GM19240 (cell line): ENCODE data around the gene TMEM220.

ENCODE experiments used
- DNase-seq: peaks from one replicate; pipeline ENCODE4 v3.0.0; 2011; ENCODE audit warnings: low spot score; ENCODE audit not compliant: insufficient read length

TMEM220 gene

DNA sequence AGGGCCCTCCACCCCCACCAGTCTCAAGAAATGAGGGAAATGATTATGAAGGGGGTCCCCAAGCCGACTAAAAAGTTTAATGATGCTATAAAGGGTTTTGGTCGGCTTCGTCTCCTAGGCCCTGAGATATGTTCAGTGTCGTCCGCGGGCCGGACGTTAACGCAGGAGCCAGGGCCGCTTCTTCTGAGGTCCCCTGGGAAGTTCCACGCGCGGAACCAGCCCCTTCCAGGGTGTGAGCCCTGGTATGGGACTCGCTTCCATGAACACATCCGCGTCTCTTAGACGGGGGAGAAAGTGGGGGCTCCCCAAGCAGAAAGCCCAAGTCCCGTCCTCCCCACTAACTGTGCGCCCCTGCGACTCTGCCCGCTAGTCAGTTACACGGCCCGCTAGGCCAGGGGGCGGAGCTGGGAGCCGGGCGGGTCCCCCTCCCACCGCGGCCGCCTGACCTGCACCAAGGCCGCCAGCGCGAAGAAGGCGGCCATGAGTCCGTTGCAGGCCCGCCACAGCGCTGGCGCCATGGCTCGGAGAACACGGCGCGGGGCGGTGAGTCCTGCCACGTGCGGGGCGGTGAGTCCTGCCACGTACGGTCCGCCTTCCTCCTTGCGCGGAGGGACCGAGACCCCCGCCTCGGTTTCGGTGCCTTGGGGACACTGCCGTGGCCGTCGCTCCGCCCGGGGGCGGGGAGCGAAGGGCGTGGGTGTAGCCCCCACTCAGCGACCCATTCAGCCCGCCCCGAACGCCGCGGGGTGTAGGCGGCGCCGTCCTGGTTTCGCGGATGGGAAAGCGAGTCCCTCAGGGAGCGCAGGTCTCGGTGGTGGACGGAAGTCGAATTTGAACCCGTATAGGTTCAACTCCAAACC is at the start of gene TMEM220:
Gene TMEM220 (minus strand): TSS at position 690 of the 860 bp plus-strand sequence. CDS start 172 bp downstream, at position 518.
- DNase-seq = no peak

DNA sequence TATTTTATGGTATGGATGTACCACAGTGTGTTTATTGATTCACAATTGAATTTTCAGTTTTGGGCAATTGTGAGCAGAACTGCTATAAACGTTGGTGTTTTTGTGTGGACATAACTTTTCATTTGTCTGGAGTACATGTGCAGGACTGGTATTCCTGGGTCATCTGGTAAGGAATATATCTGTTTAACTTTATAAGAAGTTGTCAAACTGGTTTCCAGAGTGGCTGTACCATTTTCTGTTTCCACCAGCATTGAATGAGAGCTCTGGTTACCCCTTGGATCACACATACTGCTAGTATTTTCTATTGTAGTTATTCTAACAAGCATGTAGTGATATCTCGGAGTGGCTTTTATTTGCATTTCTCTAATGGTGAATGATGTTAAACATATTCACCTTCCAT is 49.8 kb upstream of the TMEM220 start:
- DNase-seq = no peak

DNA sequence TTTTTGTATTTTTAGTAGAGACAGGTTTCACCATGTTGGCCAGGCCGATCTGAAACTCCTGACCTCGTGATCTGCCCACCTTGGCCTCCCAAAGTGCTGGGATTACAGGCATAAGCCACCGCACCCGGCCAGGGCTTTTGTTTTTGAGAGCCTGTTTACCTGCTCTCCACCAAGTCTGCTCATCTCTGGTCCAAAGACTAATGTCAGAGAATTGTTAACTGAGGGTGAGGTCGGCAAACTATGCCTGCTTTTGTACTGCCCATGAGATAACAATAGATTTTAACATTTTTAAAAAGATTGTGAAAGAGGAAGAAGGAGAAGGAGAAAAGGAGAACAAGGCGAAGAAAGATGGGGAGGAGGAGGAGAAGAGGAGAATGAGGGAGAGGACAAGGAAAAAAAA is 48.1 kb upstream of the TMEM220 start:
- no peak for DNase-seq

DNA sequence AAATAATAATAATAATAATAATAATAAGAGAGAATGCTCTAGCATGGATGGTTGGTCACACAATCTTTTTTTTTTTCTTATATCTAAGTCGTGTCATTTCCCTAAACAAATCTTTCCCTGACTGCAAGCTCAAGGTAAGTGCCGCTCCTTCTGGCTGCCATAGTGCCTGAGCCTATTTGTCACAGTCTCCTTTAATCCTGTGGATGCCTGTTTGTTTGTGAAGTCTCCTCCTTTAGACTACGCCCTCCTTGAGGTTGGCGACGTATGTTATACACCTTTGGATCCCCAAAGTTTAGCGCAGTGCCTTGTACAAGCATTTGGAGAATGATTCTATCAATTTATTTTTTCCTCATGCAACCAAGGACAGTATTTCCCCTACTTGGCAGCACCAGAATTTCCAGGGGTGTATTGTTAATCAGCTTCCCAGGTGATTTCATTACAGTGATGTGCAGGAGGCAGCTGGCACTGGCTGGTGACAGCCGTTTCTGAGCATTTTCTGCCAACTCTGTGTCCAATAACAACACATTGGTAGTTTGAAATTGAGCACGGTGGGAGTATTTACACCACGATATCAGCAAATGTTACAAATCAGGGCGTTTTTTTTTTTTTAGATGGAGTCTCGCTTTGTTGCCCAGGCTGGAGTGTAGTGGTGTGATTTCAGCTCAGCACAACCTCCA is 47.4 kb upstream of the TMEM220 start:
- no peak for DNase-seq

DNA sequence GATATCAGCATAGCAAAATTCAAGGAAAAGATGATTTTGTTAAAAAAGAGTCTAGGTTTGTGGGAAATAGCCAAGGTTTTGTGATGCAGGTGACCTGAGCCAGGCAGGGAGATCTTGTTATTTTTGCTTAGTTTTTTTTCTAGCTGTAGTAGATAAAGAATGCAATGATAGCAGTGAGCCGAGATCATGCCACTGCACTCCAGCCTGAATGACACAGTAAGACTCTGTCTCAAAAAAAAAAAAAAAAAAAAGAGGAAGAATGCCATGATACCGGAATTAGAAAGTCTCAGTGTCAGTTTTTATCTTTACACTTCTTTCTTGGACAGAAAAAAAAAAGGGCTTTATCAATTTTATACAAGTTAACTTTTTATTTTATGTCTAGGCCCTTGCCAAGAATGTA is 46.6 kb upstream of the TMEM220 start:
- no peak for DNase-seq

DNA sequence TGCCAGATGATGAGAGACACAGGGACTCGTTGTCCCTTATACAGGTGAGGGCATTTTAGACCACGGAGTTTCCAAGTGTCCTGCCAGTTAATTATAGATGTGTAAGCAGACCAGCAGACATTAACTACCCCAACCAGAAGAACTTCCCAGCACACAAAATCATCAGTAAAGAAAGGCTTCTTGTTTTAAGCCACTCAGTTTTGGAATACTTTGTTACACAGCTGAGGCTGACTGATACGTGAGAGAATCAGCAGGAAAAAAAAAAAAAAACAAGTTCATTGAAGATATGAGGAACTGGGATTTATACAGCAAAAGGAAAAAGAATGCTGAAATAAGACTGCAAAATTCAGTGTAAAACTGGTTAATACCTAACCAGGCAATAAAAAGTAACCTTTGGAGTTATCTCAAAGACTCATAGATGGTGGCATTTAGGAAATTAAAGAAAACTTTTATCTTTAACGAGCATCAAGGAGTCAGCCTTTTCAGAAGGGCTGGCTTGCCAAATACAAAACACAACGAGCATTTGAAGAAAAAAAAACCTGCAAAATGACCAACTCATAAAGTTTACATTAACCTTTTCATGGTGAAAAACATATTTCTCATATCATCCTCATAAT is 46.0 kb upstream of the TMEM220 start:
- DNase-seq = no peak

DNA sequence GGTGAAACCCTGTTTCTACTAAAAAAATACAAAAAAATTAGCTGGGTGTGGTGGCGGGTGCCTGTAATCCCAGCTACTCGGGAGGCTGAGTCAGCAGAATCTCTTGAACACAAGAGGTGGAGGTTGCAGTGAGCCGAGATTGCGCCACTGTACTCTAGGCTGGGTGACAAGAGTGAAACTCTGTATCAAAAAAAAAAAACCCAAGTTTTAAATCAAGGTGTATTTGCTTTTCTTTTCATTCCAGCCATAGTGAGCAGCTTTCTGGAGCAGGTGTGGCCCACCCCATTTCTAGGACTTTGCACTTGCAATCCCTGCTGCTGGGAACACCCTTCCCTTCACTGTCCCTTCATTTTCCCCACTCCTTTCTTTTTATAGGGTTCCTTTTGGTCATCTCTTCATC is 45.2 kb upstream of the TMEM220 start:
- no peak for DNase-seq

DNA sequence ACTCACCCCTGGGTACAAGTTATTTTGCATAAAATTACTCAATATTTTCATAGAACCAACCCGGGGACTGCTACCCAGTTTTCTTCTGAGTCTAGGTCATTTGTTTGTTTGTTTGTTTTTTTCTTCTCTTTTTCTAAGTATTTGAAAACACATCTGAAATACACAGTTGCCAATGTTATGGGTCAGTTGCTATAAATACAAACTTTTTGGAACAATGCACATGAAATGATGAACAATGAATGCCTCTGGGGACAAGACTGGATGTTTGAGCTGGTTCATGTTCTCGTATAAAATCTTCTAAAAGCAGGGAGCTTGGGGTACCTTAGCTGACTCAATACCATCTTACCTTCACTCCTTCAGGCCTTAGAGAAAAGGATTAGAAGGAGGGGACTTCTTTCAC is 43.6 kb upstream of the TMEM220 start:
- DNase-seq = no peak

DNA sequence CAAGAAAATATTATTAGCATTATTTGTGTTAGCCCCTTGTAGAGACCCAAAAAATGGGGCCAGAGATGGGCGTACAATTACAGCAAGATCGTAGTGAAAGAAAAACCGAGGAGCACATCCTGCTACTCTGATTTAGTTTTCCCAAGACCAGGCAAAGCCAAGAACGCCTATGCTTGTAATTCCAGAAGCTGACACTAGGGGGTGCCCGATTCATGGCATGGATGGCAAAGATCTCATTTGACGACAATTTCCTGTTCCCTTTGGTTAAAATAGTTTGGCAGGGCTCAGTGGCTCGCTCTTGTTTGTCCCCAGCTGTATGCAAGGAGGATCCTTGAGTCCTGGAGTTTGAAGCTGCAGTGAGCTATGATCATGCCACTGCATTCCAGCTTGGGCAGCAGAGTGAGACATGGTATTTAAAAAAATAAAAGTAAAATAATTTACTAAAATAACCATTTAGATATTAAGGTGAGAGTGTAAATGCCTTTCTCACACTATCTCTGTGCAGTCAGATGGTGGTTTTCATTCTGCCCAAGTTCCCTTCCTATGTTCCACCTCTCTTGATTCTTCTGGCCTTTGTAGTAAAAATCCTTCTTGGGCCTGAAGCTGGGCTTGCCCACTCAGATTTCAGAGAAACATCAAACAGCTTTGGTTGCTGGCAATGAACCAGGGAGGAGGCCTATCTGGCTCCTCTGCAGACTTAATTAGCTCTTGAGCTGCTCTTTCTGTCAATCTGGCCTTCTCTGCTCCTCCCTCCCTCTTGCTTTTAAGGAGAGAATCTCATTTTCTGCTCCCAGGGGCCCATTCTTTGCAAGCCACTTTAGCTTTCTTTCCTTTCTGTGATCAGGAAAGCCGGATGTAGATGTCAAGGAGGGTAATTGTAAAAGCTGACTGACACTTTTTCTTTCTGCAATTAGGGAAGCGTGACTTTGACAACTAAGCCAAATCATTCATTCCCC is 42.9 kb upstream of the TMEM220 start:
- no peak for DNase-seq

DNA sequence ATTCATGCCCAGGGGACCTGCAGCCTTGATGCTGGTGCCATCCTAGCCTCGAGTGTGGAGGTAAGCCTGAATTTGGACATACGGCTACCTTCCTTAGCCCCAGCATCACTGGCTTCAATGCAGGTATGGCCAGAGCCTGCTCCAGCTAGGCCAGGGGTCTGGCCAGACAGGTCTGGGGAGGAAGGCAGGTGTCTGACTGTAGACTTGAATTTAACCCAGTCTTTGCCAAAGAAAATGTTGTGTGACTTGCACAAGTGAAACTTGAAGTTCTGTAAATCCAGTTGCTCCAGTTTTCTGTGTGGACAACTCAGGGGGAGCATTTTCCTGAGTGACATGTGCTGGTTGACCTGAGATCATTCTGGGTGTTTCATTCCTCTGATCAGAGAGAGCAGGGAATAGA is 41.3 kb upstream of the TMEM220 start:
- DNase-seq = no peak

DNA sequence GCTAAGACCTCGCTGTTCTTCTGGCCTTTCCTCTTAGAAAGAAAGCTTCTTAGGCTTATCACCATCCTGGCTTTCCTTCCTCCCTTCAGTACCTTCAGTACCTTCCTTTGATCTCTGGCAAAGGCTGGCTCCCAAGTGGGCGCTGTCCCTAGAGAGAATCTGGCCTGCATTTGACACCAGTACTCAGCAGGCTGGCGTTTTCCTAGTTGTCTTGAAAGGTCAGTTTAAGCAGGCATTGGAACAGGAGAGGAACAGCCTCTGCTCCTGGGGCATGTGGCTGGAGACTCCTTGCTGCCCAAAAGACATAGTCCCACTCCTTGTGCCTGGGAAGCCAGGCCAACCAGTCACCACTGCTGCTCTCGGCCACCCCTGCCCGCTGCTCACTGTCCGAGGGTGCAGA is 40.0 kb upstream of the TMEM220 start:
- no peak for DNase-seq

DNA sequence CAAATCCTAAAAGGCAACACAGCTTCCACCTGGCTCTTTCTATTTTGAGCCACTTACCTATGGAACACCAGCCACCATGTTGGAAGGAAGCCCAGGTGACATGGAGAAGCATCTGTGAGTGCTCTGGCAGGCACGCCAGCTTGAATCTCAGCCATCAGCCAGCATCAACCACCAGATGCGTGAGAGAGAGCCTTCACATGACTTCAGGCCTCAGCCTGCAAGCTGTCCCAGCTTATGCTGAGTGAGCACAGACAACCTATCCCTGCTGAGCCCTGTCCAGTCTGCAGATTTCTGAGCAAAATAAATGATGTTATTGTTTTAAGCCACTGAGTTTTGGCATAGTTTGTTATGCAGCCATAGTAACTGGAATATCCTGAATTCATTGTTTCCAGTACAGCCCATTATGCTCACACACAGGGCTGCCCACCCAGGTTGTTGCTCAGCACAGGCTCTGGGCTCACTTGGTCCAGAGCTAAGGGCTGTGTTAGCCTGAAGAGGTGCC is 39.0 kb upstream of the TMEM220 start:
- no peak for DNase-seq

DNA sequence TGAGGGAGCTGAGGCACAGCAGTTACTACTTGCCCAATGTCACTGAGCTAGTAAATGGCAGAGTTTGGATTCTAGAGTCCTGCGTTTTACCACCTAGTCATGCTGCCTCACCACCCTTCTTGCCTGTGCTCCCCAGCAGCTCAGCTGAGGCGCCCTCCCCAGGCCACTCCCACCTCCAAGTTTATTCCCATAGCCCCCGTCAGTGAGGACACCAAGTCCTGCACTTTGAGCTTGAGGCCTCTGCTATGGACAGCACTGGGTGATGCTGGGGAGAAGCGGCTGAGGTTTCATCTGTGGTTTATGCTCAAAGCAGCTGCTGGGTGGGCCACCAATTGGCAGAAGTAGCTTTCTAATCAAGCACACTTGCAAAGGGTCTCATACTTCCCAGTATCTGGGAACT is 37.4 kb upstream of the TMEM220 start:
- no peak for DNase-seq

DNA sequence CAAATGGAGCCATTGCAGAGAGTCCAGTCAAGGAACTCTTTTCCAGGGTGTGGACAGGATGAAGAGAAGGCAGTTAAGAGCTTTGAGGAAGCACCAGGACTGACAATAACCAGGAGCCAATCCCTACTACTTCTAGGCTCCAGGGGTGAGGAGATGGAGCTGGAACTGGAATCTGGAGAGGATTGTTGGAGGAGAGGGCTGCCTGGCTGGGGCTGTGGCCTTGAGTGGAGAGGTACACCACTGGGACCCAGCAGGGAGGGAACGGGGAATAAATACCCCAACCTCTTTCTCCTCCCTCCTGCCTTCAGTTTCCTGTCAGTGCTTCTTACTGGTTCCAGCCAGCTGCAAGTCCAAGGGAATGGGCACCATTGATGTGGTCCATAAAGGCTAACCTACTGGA is 32.2 kb upstream of the TMEM220 start:
- DNase-seq = no peak

DNA sequence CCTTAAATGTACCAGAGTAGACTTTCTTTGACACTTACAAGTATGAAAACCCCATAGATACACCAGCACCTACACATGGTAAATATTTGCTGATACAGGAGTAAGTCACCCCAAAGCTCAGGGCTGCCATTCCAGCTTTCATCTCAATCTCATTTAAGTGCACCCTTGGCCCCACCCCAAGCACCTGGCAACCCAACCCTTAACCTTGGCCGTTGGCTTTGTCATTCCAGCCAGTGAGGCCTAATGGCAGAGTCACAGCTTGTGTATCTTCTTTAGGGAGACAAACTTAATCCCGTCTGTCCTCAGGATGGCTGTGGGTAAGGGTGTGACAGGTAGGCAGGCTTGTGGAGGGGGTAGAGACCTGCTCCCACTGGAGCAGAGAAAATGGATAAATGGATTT is 31.5 kb upstream of the TMEM220 start:
- DNase-seq = no peak

DNA sequence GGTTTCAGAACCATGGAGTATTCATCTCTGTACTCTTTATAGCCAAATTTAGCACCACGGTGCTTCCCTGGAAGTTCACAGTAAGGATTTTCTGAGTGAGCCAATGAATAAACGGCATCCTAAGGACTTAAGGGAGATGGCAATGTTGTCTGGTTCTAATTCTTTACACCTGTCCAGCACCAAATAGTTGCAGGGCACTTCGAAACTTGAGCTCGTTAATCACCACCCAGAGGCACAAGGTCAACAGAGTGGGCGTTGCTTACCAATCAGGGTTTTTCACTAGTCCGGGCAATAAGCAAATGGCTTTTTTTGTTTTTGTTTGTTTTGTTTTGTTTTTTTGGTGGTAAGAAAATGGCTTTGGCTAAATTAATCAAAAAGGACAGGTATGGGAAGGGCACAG is 28.2 kb upstream of the TMEM220 start:
- no peak for DNase-seq

DNA sequence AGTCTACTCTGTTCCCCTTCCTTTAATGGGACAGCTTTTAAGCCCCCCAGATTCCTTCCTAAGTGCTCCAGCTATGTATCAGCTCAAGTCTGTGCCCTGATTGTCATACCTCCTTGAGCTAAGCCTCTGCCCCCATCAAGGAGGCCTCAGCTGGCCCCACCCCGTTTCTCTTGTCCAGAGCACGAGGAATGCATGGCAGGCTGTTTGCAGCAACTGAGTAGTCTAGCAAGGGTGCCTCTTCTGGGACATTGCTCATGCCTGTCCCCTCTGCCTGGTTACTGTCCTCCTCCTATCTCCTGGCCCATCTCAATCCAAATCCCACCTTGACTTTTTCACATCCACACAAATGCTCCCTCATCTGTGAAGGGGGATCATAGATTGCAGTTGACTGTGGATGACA is 27.8 kb upstream of the TMEM220 start:
- DNase-seq = no peak

DNA sequence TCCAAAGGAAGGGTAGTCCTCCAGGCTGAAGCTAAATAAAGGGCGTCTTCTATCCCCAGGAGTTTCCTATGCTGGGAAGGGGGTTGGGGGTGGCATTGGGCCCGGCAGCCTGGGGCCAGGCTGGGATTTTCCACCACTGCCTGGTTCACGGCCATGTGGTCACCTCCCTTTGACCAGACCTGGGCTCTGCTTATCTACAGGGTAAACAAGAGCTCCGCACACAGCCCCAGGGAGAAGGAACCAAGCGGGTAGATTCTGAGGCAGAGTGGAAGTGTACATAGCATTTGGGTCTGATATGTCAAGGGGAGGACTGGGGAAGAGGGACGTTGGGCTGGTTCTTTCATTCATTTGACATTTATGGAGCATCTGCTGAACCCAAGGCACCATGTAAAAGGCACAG is 27.2 kb upstream of the TMEM220 start:
- DNase-seq = no peak

DNA sequence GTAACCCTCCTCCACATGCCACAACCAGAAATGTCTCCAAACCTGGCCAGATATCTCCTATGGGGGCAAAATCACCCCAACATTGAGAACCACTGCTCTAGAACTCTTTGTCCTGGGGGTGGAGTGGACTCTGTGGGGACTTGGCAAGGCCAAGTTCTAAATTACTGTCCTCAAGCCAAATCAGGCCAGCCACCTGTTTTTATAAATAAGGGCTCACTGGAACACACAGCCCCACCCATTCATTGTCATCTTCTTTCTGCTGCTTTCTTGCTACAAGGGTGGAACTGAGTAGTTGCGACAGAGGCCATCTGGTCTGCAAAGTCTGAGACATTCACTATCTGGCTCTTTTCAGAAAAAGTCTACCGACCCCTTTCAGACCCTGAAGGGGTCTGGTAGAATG is 26.8 kb upstream of the TMEM220 start:
- DNase-seq = no peak

DNA sequence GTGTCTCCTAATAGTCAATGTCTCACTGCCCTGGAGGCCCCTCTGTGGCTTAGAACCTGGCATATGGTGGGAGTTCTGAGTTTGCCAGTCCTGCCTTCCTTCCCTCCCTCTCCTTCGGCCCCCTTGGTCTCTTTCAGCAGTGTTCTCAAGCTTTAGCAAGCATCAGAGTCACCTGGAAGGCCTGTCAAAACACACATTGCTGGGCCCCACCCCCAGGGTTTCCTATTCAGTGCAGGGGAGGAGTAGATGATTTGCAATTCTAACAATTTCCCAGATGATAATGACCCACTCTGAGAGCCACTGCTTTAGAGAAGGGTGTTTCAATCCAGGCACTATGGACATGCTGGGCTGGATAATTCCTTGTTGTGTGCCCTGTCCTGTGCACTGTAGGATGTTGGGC is 26.4 kb upstream of the TMEM220 start:
- no peak for DNase-seq

DNA sequence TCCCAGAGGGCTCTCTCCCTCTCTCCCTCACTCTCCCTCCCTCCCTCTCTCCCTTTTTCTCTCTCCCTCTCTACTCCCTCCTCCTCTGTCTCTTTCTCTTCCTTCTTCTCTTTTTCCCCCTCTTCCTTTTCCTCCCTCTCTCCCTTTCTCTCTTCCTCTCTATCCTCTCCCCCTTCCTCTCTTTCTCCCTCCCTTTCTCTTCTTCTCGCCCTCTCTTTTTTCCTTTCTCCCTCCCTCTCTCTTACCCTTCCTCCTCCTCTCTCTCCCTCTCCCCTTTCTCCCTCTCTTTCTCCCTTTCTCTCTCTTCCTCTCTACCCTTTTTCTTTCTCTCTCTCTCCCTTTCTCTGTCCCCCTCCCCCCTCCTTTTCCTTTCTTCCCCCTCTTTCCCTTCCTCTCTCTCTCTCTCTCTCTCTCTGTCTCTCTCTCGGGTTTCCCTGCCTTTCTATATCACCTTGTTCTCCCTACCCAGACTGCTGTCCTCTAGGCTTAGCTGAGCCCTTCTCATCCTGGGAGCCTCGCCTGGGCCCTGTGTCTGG is 25.8 kb upstream of the TMEM220 start:
- DNase-seq = no peak
